ENCODE measurements around the gene SECISBP2L.
A peak's percentile ranks its signal among the peaks of the same experiment; 100 is the strongest.

SECISBP2L gene

GRCh38 chr15:48968066-48968465, 78.2 kb downstream of the SECISBP2L start:
- Mint-ChIP-seq H3K4me1 (ENCODE audit: low read depth) (peaks cover 33% of the 10 kb centered on the region), H3K36me3 (peaks cover 2% of the 10 kb centered on the region), H3K27ac (no peak overlapping the region), H3K4me3 (no peak overlapping the region), H3K9me3 (ENCODE audit: low read depth) (no peaks in the 10 kb centered on the region), H3K27me3 (peaks cover 22% of the 10 kb centered on the region)

DNA sequence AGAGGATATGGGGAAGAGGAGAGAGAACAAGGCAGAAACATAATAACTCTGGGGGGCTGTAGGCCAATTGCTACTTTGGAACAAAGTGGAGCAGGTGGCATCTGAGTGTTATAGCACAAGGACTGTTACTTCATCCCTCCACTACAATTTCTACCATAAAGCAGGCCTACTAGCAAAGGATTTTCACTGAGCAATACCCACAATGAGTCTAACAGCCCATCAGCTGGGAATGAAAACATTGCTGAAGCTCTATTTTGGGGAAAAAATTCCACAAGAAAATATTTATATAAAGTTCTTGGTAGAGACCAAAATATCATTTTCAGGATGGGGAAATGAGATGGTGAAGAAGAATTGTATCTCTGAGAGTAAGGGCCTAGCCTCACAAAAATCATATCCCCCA, 78.9 kb downstream of the SECISBP2L start:
- no peaks in the 10 kb centered on the region for H3K9me3 Mint-ChIP-seq (ENCODE audit: low read depth)
- H3K27ac Mint-ChIP-seq = peak overlapping the region; percentile 69
- peaks cover 2% of the 10 kb centered on the region for H3K36me3 Mint-ChIP-seq
- peaks cover 20% of the 10 kb centered on the region for H3K27me3 Mint-ChIP-seq
- H3K4me3 Mint-ChIP-seq = no peak overlapping the region
- peaks cover 33% of the 10 kb centered on the region for H3K4me1 Mint-ChIP-seq (ENCODE audit: low read depth)

- Mint-ChIP-seq H3K4me1 (ENCODE audit: low read depth) (peaks cover 33% of the 10 kb centered on the region), H3K36me3 (peaks cover 2% of the 10 kb centered on the region), H3K27me3 (peaks cover 18% of the 10 kb centered on the region), H3K4me3 (peak overlapping the region; percentile 11), H3K27ac (peak overlapping the region; percentile 69), H3K9me3 (ENCODE audit: low read depth) (no peaks in the 10 kb centered on the region)
Measured at GRCh38 chr15:48966595-48967301, 79.5 kb downstream of the SECISBP2L start.

GRCh38 chr15:48965972-48966371, 80.3 kb downstream of the SECISBP2L start:
- Mint-ChIP-seq H3K27ac (no peak overlapping the region), H3K4me1 (ENCODE audit: low read depth) (peaks cover 33% of the 10 kb centered on the region), H3K9me3 (ENCODE audit: low read depth) (no peaks in the 10 kb centered on the region), H3K36me3 (peaks cover 2% of the 10 kb centered on the region), H3K4me3 (no peak overlapping the region), H3K27me3 (peaks cover 14% of the 10 kb centered on the region)

- Mint-ChIP-seq H3K4me1 (ENCODE audit: low read depth) (peaks cover 33% of the 10 kb centered on the region), H3K27me3 (peaks cover 15% of the 10 kb centered on the region), H3K4me3 (peak overlapping the region; percentile 86), H3K27ac (no peak overlapping the region), H3K9me3 (ENCODE audit: low read depth) (no peaks in the 10 kb centered on the region), H3K36me3 (peaks cover 2% of the 10 kb centered on the region)
Measured at GRCh38 chr15:48964898-48965297, 81.3 kb downstream of the SECISBP2L start.

GRCh38 chr15:48963524-48964113, 82.6 kb downstream of the SECISBP2L start, which contains the start of gene SHC4:
SHC4 (minus strand) TSS chr15:48963919; CDS start chr15:48963015, 904 bp downstream.
- Mint-ChIP-seq H3K4me1 (ENCODE audit: low read depth) (peaks cover 33% of the 10 kb centered on the region), H3K4me3 (peak within 1 kb of the TSS; percentile 86), H3K9me3 (ENCODE audit: low read depth) (no peaks in the 10 kb centered on the region), H3K36me3 (peaks cover 2% of the 10 kb centered on the region), H3K27me3 (peaks cover 14% of the 10 kb centered on the region), H3K27ac (peak within 1 kb of the TSS; percentile 25)

GRCh38 chr15:48962662-48963523, 83.4 kb downstream of the SECISBP2L start:
- H3K4me1 Mint-ChIP-seq (ENCODE audit: low read depth) = peaks cover 33% of the 10 kb centered on the region
- peaks cover 14% of the 10 kb centered on the region for H3K27me3 Mint-ChIP-seq
- H3K9me3 Mint-ChIP-seq (ENCODE audit: low read depth) = no peaks in the 10 kb centered on the region
- no peak overlapping the region for H3K27ac Mint-ChIP-seq
- H3K4me3 Mint-ChIP-seq = peak overlapping the region; percentile 86
- peaks cover 2% of the 10 kb centered on the region for H3K36me3 Mint-ChIP-seq

DNA sequence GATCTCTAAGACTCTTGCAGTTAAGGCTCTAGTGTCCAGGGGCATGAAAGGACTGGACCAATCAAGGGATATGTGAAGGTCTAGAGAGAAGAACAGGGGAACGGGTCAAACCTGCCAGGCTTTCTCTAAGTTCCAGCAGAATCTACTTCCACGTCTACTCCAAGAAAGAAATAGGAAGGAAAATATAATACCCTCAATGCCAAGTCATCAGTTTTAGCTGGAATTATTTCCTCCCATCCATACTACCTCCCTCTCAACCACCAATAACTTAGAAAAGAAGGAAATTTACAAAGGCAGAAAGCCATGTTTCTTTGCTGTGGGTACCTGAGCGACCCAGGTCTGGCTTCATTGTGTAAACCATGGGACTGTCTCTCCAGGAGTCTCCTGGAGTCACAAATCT, 90.3 kb downstream of the SECISBP2L start:
- Mint-ChIP-seq H3K36me3 (no peaks in the 10 kb centered on the region), H3K4me3 (no peak overlapping the region), H3K4me1 (ENCODE audit: low read depth) (no peaks in the 10 kb centered on the region), H3K9me3 (ENCODE audit: low read depth) (no peaks in the 10 kb centered on the region), H3K27me3 (peaks cover 2% of the 10 kb centered on the region), H3K27ac (no peak overlapping the region)

DNA sequence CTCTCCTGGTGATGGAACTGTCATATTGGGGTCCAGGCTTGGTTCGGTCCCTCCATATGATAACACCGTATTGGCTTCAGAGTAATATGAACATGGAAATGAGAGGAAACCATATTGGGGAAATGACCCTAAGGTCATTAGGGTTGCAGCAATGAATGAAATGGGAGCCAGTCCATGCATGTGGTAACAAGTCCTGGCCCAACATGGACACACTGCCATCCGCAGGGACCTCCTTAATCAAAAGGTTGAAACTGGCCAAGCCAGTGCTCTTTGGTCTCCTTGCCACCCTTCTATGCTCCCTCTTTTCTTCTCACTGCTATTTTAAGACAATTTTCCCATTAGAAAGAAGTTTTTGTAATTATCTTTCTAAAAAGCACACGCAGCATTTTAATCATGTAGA, 90.9 kb downstream of the SECISBP2L start:
- peaks cover under 1% of the 10 kb centered on the region for H3K27me3 Mint-ChIP-seq
- no peak overlapping the region for H3K27ac Mint-ChIP-seq
- no peak overlapping the region for H3K4me3 Mint-ChIP-seq
- H3K4me1 Mint-ChIP-seq (ENCODE audit: low read depth) = no peaks in the 10 kb centered on the region
- no peaks in the 10 kb centered on the region for H3K36me3 Mint-ChIP-seq
- H3K9me3 Mint-ChIP-seq (ENCODE audit: low read depth) = no peaks in the 10 kb centered on the region

DNA sequence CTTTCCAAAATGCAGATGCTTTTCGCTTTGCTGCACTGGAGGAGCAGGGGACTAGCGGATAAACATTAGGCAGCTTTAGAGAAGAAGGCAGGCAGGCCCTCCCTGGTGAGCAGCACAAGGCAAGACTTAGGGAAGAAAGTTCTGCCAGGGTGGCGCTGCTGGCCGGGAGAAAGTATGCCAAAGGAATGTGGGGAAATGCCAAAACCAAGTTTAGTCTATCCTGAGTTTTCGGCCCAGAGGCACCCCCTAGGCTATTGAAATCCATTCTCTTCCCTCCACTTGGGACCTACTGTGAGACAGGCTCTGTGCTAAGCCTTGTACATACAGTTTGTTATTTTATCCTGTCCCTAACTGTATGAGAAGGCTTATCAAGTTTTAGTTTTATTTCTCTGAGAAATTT, 91.7 kb downstream of the SECISBP2L start:
- peaks cover 2% of the 10 kb centered on the region for H3K27me3 Mint-ChIP-seq

GRCh38 chr15:48946840-48947187, 99.4 kb downstream of the SECISBP2L start:
- Mint-ChIP-seq H3K9me3 (ENCODE audit: low read depth) (no peaks in the 10 kb centered on the region), H3K4me1 (ENCODE audit: low read depth) (peaks cover 6% of the 10 kb centered on the region)

More for the DNA sequence above, 91.7 kb downstream of the SECISBP2L start:
- H3K9me3 Mint-ChIP-seq (ENCODE audit: low read depth) = no peaks in the 10 kb centered on the region
- H3K36me3 Mint-ChIP-seq = no peaks in the 10 kb centered on the region
- no peak overlapping the region for H3K4me3 Mint-ChIP-seq
- H3K4me1 Mint-ChIP-seq (ENCODE audit: low read depth) = no peaks in the 10 kb centered on the region
- H3K27ac Mint-ChIP-seq = no peak overlapping the region

GRCh38 chr15:48946074-48946839, 100.0 kb downstream of the SECISBP2L start:
- H3K36me3 Mint-ChIP-seq = no peaks in the 10 kb centered on the region
- no peak overlapping the region for H3K27ac Mint-ChIP-seq
- no peak overlapping the region for H3K4me3 Mint-ChIP-seq
- H3K4me1 Mint-ChIP-seq (ENCODE audit: low read depth) = peaks cover 6% of the 10 kb centered on the region
- peaks cover 13% of the 10 kb centered on the region for H3K27me3 Mint-ChIP-seq
- H3K9me3 Mint-ChIP-seq (ENCODE audit: low read depth) = no peaks in the 10 kb centered on the region

More at GRCh38 chr15:48946840-48947187, 99.4 kb downstream of the SECISBP2L start:
- no peak overlapping the region for H3K4me3 Mint-ChIP-seq
- peaks cover 9% of the 10 kb centered on the region for H3K27me3 Mint-ChIP-seq
- no peaks in the 10 kb centered on the region for H3K36me3 Mint-ChIP-seq
- H3K27ac Mint-ChIP-seq = no peak overlapping the region

- Mint-ChIP-seq H3K9me3 (ENCODE audit: low read depth) (no peaks in the 10 kb centered on the region), H3K27ac (peak overlapping the region; percentile 30), H3K27me3 (peaks cover 19% of the 10 kb centered on the region), H3K4me1 (ENCODE audit: low read depth) (peaks cover 6% of the 10 kb centered on the region), H3K36me3 (no peaks in the 10 kb centered on the region), H3K4me3 (no peak overlapping the region)
Measured at GRCh38 chr15:48945386-48945785, 100.9 kb downstream of the SECISBP2L start.

DNA sequence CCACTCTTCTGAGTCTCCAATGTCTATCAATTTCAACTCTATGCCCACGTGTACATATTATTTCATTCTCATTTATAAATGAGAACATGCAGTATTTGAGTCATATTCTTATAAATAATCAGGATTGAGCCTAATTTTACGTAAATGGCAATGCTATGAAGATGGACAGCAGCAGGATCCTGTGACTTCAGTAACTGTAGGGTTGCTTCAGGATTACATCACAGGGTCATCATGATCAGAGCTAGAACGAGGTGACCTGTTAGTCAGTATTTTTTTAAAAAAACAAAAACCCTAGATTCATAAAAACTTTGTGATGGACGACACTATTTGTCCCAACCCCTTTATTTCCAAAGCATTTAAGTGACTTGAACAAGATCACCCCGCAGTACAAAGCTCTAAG, 104.3 kb downstream of the SECISBP2L start:
- H3K4me1 Mint-ChIP-seq (ENCODE audit: low read depth) = peaks cover 6% of the 10 kb centered on the region
- H3K27ac Mint-ChIP-seq = no peak overlapping the region
- no peaks in the 10 kb centered on the region for H3K36me3 Mint-ChIP-seq
- H3K27me3 Mint-ChIP-seq = peaks cover 20% of the 10 kb centered on the region
- H3K9me3 Mint-ChIP-seq (ENCODE audit: low read depth) = no peaks in the 10 kb centered on the region
- no peak overlapping the region for H3K4me3 Mint-ChIP-seq
